GM23338 (cell line): ENCODE measurements around the gene MTERF2.

Source experiments
- CTCF ChIP-seq, 2 experiments: fragments of 200-600 bp in 1 of 2; sonication (generic) in 1 of 2; conservative IDR thresholded peaks; 2 replicates each; pipeline versions ENCODE4 v1.5.1 to v1.6.1; 2016 to 2017; ENCODE audit warnings: antibody characterized with exemption in 2 of 2, low read depth in 2 of 2, mild to moderate bottlenecking in 2 of 2, moderate library complexity in 1 of 2
- EZH2phosphoT487 ChIP-seq: fragments of 200-600 bp; sonication (generic); IDR thresholded peaks from one replicate; pipeline ENCODE4 v1.8.1; 2018; ENCODE audit warnings: antibody characterized with exemption; ENCODE audit not compliant: unreplicated experiment
- POLR2AphosphoS5 ChIP-seq: IDR thresholded peaks from 2 replicates; pipeline ENCODE4 v1.6.1; 2016; ENCODE audit warnings: antibody characterized with exemption, low read depth
- ZNF114 ChIP-seq: fragments of 250-450 bp; sonication (Bioruptor Pico); IDR thresholded peaks from 2 replicates; pipeline ENCODE4 v1.5.0; 2020; ENCODE audit warnings: mild to moderate bottlenecking, moderate library complexity

- TF ChIP-seq CTCF (conservative IDR thresholded peaks at IDR 0.05; ENCODE audit: low read depth in 2 of 2) (no peak), POLR2AphosphoS5 (no peak), EZH2phosphoT487 (no peak), ZNF114 (CRISPR knock-in tag) (no peak)
Measured at GRCh38 chr12:106976668-106977067, 10.3 kb downstream of the MTERF2 start.
